ENCODE results near the gene MED16.

The MED16 gene

DNA sequence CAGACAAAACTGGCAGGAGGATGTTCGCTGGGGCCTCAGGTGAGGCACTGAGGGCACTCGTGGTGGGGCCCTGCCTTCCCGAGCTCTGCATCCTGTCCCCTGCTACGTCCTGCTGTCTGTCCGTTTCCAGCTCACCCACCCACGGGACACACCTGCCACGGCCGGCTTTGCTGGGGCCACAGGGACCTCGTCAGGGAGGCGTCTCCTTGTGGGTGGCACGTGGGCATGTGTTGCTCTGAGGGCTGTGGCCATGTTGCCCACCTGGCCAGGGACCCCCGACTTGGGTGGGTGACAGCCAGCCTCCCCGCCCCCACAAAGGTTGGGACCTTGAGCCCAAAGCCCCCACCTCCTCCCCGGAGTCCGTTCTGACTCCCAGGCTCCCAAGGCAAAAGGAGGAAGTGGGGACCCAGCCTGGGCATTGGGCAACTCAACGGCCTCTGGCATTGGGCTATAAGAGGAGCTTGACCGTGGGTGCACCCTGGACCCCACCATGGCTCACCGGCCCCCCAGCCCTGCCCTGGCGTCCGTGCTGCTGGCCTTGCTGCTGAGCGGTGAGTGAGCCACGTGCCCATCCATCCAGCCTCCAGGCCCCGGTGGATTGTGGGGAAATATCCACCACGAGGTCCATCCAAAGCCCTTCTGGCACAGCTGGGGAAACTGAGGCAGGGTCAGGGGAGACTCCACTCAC, 52.3 kb downstream of the MED16 start, which contains the start of gene PRTN3:
PRTN3 (plus strand) TSS at position 481 of the 688 bp plus-strand sequence; CDS start at position 491, 10 bp downstream.
- no peak for ATAC-seq
- H3K36me3 Mint-ChIP-seq (ENCODE audit: low read depth): no peaks in the 10 kb centered on the region
- no peak within 1 kb of the TSS for H3K4me3 Mint-ChIP-seq
- no peak within 1 kb of the TSS for H3K27ac Mint-ChIP-seq
- no peak for DNase-seq
- H3K4me1 Mint-ChIP-seq: peaks cover 3% of the 10 kb centered on the region
- peaks cover 34% of the 10 kb centered on the region for H3K27me3 Mint-ChIP-seq
- H3K9me3 Mint-ChIP-seq: no peaks in the 10 kb centered on the region

DNA sequence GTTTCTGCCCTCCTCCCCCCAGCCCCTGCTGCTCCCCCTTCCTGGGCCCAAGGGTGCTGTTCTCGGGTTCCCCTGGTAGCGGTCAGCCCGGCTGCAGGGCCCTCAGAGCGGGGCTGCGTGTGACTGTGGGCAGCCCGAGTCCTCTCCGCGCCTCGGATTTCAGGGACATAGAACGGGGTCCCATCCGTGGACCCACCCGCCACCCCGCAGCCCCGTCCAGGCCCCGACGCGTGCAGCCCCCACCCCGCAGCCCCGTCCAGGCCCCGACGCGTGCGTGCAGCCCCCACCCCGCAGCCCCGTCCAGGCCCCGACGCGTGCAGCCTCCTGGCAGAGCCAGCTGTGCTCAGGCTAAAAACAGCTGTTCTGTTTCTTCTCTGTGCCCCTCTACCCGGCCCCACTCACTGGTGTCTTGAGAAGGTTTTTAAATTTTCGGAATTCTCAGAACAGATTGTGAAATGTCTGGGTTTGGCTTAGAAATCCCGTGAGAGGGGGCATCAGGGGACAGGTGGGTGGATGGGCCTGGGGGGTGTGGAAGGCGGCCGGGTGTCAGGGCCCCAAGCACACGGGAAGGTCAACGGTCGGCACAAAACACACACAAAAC, 57.7 kb downstream of the MED16 start:
- Mint-ChIP-seq H3K4me1 (no peaks in the 10 kb centered on the region), H3K4me3 (no peak overlapping the region), H3K36me3 (ENCODE audit: low read depth) (no peaks in the 10 kb centered on the region), H3K9me3 (no peaks in the 10 kb centered on the region), H3K27ac (no peak overlapping the region), H3K27me3 (peaks cover 11% of the 10 kb centered on the region)
- DNase-seq (no peak), ATAC-seq (no peak)

DNA sequence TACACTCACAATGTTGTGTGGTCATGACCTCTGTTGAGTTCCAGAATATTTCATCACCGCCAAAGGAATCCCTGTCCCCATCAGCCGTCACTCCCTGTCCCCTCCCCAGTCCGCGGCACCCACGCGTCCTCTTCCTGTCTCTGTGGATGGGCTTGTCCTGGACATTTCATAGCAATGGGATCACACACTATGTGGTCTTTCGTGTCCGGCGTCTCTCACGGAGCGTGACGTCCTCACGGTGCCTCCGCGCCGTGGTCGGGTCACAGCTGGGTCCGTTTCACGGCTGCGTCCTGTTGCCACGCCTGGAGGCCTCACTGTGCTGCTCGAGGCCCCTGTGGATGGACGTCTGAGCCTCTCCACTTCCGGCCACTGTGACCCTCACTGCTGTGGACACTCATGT, 58.8 kb downstream of the MED16 start:
- Mint-ChIP-seq H3K27ac (no peak overlapping the region), H3K9me3 (no peaks in the 10 kb centered on the region), H3K4me1 (no peaks in the 10 kb centered on the region), H3K36me3 (ENCODE audit: low read depth) (no peaks in the 10 kb centered on the region), H3K4me3 (no peak overlapping the region), H3K27me3 (peaks cover 11% of the 10 kb centered on the region)
- no peak for ATAC-seq
- DNase-seq: no peak

DNA sequence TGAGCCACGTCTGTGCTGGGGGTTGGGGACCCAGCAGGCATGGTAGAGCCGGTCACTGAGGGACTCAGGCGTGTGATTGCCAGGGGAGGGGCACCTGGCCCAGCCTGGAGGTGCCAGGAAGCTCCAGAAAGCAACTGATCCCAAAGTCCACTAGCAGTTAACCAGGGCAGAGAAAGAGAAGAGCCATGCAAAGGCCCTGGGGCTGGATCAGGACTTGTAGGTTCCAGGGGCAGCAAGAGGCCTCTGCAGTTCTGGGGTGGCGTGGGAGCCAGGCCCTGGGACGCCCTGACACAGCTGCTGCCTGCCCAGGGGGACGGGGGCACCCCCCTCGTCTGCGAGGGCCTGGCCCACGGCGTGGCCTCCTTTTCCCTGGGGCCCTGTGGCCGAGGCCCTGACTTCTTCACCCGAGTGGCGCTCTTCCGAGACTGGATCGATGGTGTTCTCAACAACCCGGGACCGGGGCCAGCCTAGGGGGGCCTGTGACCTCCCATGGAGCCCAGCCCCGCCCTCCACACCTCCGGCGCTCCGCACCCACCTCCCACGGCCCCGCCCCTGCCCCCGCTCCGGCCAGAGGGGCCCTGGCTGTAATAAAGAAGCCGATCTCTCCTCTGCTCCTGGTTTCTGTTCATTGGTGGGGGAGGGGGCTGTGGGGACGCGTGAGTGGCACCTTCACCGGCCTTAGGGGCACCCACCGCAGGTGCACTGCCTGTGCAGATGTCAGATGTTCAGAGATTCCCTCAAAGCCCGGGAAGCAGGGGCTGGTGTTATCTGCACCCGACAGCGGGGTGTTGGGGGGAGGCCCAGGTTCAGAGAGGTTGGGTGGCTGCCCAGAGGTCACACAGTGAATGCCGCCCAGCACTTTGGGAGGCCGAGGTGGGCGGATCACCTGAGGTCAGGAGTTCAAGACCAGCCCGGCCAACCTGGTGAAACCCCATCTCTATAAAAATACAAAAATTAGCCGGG, 61.3 kb downstream of the MED16 start:
- Mint-ChIP-seq H3K27ac (no peak overlapping the region), H3K27me3 (peaks cover 11% of the 10 kb centered on the region), H3K4me3 (no peak overlapping the region), H3K36me3 (ENCODE audit: low read depth) (no peaks in the 10 kb centered on the region), H3K4me1 (no peaks in the 10 kb centered on the region), H3K9me3 (no peaks in the 10 kb centered on the region)
- DNase-seq (no peak), ATAC-seq (no peak)

DNA sequence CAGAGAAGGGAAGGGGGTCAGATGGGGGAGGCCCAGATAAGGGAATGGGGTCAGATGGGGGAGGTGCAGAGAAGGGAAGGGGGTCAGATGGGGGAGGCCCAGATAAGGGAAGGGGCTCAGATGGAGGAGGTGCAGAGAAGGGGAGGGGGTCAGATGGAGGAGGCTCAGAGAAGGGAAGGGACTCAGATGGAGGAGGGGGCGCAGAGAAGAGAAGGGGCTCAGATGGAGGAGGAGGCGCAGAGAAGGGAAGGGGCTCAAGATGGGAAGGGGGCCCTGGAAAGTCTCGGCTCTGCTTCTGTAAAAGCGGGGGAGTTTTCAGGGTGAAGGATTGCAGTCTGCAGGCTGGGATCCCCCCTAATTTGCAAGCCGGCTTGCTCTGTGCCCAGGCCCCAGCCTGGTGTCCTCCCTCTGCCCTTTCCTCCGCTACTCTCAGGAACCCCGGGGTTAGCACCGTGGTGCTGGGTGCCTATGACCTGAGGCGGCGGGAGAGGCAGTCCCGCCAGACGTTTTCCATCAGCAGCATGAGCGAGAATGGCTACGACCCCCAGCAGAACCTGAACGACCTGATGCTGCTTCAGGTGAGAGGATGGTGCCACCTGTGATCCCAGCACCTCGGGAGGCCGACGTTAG, 63.7 kb downstream of the MED16 start:
- Mint-ChIP-seq H3K27ac (no peak overlapping the region), H3K9me3 (no peaks in the 10 kb centered on the region), H3K4me1 (no peaks in the 10 kb centered on the region), H3K27me3 (peaks cover 8% of the 10 kb centered on the region), H3K36me3 (ENCODE audit: low read depth) (no peaks in the 10 kb centered on the region), H3K4me3 (no peak overlapping the region)
- ATAC-seq: no peak
- no peak for DNase-seq

DNA sequence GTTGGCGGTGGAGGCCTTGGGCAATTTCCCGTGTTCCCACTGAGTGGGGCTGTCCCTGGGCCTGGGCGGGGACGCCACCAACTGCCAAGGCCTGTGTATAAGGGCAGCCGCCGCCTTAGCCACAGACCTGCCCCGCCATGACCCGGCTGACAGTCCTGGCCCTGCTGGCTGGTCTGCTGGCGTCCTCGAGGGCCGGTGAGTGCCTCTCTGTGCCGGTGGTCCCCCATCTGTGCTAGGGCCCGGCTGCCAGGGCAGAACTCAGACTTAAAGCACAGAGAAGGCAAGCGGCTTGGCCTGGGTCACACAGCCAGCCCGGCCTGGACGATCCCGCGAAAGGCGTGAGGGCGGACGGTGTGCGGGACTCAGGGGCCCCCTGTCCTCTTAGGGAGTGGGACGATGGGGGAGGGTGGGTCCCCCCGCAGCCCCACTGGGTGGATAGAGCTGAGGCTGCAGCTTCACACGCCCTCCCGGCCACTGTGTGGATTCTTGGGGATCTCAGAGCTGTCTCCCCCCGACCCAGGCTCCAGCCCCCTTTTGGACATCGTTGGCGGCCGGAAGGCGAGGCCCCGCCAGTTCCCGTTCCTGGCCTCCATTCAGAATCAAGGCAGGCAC, 65.2 kb downstream of the MED16 start, which contains the start of gene AZU1:
AZU1 (plus strand) TSS at position 128 of the 612 bp plus-strand sequence; CDS start at position 138, 10 bp downstream.
- ATAC-seq (no peak), DNase-seq (no peak)
- H3K36me3 Mint-ChIP-seq (ENCODE audit: low read depth): no peaks in the 10 kb centered on the region
- no peaks in the 10 kb centered on the region for H3K4me1 Mint-ChIP-seq
- H3K27me3 Mint-ChIP-seq: peaks cover 19% of the 10 kb centered on the region
- H3K4me3 Mint-ChIP-seq: no peak within 1 kb of the TSS
- no peak within 1 kb of the TSS for H3K27ac Mint-ChIP-seq
- no peaks in the 10 kb centered on the region for H3K9me3 Mint-ChIP-seq

DNA sequence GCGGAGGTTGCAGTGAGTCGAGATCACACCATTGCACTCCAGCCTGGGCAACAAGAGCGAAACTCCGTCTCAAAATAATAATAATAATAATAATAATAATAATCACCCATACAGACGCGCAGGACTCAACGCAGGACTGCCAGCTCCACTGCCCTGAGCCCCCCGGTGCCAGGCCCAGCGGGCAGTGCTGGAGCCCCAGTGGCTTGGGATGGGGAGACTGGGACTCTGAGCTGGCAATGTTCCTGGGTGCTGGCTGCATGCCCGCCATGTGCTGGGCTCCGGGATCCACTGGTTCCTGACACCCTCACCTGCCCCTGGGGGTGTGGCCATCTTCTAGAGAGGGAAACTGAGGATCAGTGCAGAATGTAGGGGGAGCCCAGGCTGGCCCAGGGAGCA, 65.7 kb downstream of the MED16 start:
- Mint-ChIP-seq H3K4me1 (no peaks in the 10 kb centered on the region), H3K27ac (no peak overlapping the region), H3K9me3 (no peaks in the 10 kb centered on the region), H3K4me3 (no peak overlapping the region), H3K36me3 (ENCODE audit: low read depth) (no peaks in the 10 kb centered on the region), H3K27me3 (peaks cover 22% of the 10 kb centered on the region)
- DNase-seq (no peak), ATAC-seq (no peak)

DNA sequence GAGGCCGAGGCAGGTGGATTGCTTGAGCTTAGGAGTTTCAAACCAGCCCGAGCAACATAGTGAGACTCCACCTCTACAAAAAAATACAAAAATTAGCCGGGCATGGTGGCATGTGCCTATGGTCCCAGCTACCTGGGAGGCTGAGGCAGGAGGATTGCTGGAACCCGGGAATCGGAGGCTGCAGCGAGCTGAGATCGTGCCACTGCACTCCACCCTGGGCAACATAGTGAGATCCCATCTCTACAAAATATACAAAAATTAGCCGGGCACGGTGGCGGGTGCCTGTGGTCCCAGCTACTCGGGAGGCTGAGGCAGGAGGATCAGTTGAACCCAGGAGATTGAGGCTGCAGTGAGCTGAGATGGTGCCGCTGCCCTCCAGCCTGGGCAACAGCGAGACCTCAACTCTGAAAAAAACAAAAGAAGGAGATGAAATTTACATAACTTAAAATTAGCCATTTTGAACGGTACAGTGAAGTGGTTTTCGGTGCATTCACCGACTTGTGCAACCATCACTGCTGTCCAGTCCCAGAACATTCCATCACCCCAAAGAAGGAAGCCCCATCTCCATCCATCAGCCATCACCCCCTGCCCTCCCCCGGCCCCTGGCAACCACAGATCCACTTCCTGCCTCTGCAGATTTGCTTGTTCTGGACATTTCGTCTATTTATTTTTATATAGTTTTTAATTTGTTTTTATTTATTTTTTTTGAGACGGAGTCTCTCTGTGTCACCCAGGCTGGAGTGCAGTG, 66.9 kb downstream of the MED16 start:
- H3K27me3 Mint-ChIP-seq: peaks cover 22% of the 10 kb centered on the region
- H3K27ac Mint-ChIP-seq: no peak overlapping the region
- no peaks in the 10 kb centered on the region for H3K9me3 Mint-ChIP-seq
- no peaks in the 10 kb centered on the region for H3K36me3 Mint-ChIP-seq (ENCODE audit: low read depth)
- no peak for ATAC-seq
- no peaks in the 10 kb centered on the region for H3K4me1 Mint-ChIP-seq
- no peak for DNase-seq
- no peak overlapping the region for H3K4me3 Mint-ChIP-seq

DNA sequence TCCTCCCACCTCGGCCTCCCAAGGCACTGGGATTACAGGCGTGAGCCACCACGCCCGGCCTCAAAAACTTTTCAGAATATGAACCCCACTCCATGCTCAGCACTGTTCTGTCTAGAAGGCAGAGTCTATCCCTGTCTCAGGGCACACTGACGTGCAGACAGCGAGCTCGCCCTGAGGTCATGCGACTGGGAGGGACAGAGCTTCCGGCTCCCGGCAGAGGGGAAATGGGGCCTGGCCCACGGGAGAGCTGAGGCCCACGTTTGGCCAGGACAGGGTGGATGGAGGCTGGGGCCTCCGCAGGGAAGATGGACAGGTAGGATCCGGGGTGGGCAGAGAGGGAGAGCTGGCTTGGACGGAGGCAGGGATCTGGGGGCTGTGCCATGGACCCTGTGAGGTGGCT, 68.1 kb downstream of the MED16 start:
- no peaks in the 10 kb centered on the region for H3K36me3 Mint-ChIP-seq (ENCODE audit: low read depth)
- no peaks in the 10 kb centered on the region for H3K4me1 Mint-ChIP-seq
- no peak for ATAC-seq
- no peak for DNase-seq
- H3K4me3 Mint-ChIP-seq: no peak overlapping the region
- H3K27me3 Mint-ChIP-seq: peaks cover 17% of the 10 kb centered on the region
- no peak overlapping the region for H3K27ac Mint-ChIP-seq
- no peaks in the 10 kb centered on the region for H3K9me3 Mint-ChIP-seq

DNA sequence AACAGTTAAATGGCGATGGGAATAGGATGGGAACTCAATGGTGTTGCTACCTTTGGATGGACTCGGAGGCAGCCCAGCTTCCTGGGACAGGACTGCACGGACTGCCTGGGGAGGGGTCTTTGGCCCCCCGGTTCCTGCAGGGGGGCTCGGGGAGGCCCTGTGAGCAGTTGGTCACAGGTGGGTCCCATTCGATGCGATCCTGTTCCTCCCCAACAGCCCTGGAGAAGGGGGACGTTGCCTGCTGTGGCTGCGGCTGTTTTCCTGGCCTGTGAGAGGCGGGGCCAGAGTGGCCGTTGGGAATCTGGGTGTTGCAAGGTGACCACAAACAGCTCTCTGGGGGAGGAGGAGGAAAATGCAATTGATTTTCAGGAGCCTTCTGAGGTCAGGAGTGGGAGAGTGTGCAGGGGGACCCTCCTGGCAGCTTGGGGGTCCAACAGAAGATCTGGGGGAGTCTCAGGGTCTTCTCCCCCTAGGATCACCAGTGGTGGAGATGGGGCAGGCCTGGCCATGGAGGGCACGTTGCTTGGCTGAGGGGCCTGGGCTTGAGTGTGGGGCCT, 69.3 kb downstream of the MED16 start:
- Mint-ChIP-seq H3K27me3 (peaks cover 17% of the 10 kb centered on the region), H3K4me3 (no peak overlapping the region), H3K9me3 (no peaks in the 10 kb centered on the region), H3K36me3 (ENCODE audit: low read depth) (no peaks in the 10 kb centered on the region), H3K4me1 (no peaks in the 10 kb centered on the region), H3K27ac (no peak overlapping the region)
- DNase-seq: no peak
- ATAC-seq: no peak

DNA sequence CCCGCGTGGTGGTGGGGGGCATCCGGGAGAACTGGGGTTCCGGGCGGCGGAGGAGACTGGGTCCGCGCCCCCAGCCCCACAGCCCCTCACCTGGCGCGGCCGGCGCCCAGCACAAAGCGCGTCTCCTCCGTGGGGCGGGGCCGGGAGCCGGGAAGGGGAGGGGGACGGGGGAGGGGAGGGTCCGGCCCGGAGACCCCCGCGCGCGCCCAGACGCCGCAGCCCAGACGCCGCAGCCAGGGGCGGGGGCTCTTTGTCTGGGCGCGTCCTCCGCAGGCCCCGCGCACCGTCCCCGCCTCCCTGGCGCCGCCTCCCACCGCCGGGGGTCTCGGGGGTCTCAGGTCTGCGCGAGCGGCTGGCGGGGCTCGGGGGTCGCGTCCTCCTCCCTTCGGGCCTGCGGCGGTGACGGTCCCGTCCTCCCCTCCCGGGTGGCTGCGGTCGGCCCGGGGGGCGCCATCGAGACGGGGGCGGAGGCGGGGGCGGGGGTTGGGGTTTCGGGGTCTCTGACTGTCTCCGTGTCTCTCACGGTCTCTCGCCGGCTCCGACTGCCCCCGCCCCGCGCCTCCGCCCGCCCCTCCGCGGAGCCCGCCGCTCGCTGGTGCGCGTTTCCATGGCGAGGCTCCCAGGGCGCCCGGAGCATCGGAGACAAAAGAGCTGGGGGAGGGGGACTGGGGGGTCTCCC, 71.0 kb downstream of the MED16 start, which contains the start of gene PLPPR3:
PLPPR3 (minus strand) TSS at position 131 of the 679 bp plus-strand sequence. CDS start 396 bp downstream, outside the sequence.
- no peak within 1 kb of the TSS for H3K27ac Mint-ChIP-seq
- DNase-seq (no peak), ATAC-seq (no peak)
- H3K4me3 Mint-ChIP-seq: no peak within 1 kb of the TSS
- H3K9me3 Mint-ChIP-seq: no peaks in the 10 kb centered on the region
- no peaks in the 10 kb centered on the region for H3K36me3 Mint-ChIP-seq (ENCODE audit: low read depth)
- H3K4me1 Mint-ChIP-seq: no peaks in the 10 kb centered on the region
- H3K27me3 Mint-ChIP-seq: peaks cover 17% of the 10 kb centered on the region

DNA sequence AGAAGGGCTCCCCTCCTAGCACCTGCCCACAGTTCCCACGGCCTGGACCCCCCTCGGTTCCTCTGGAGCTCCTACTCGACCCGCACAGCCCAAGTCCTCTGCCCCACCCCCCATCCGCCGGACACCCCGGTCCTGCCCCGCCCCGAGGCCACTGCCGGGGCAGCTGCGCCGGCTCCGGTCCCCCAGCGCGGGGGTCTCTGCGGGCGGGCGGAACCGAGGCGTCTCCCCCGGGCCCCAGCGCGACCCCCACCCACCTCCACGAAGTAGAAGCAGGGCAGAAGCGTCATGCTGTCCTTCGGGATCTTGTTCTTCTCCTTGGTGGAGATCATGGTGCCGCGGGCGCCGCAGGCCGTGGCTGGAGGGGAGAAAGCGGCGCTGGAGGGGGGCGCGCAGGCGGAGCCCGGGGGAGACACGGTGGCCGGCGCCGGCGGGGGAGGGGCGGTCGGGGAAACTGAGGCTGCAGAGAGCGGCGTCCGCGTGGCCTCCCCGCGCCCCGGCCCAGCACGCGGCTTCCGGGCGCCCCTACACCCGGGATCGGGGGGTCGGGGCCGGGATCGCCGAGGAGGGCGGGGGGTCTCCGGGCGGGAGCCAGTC, 71.7 kb downstream of the MED16 start:
- ATAC-seq: no peak
- Mint-ChIP-seq H3K27ac (no peak overlapping the region), H3K9me3 (peaks cover 5% of the 10 kb centered on the region)

More for the DNA sequence above, 71.7 kb downstream of the MED16 start:
- DNase-seq: no peak
- H3K36me3 Mint-ChIP-seq (ENCODE audit: low read depth): peaks cover 4% of the 10 kb centered on the region
- H3K27me3 Mint-ChIP-seq: peaks cover 17% of the 10 kb centered on the region
- H3K4me1 Mint-ChIP-seq: no peaks in the 10 kb centered on the region
- no peak overlapping the region for H3K4me3 Mint-ChIP-seq

All from activated naive CD8-positive, alpha-beta T cell treated with anti-CD3 and anti-CD28 coated beads, Interleukin-2, amount 50 U/mL, for 24 hours (primary cell).